HG02884 (cell line): ENCODE data around the gene DIPK1A.
"Not testable (repeated sequence)": the region's sequence is repeated elsewhere in the genome, so short reads cannot be mapped to it uniquely, and the experiment has no call there.

ENCODE experiments used
- ATAC-seq: cut with Tn5 transposase; IDR thresholded peaks from one replicate; pipeline ENCODE4 v1.9.1; 2021; ENCODE audit warnings: mild to moderate bottlenecking, moderate library complexity; ENCODE audit not compliant: unreplicated experiment

The DIPK1A gene

GRCh38 chr1:92922356-92923035 is 38.8 kb downstream of the DIPK1A start:
- no peak for ATAC-seq

- ATAC-seq: no peak
Measured at GRCh38 chr1:92921031-92922023, 39.9 kb downstream of the DIPK1A start.

GRCh38 chr1:92916899-92917298 is 44.4 kb downstream of the DIPK1A start:
- no peak for ATAC-seq

GRCh38 chr1:92915547-92915946 is 45.7 kb downstream of the DIPK1A start:
- no peak for ATAC-seq

- ATAC-seq: no peak
Measured at GRCh38 chr1:92913093-92913819, 48.0 kb downstream of the DIPK1A start.

GRCh38 chr1:92910081-92910480 is 51.2 kb downstream of the DIPK1A start:
- no peak for ATAC-seq

GRCh38 chr1:92909321-92909720 is 51.9 kb downstream of the DIPK1A start:
- no peak for ATAC-seq

- no peak for ATAC-seq
Measured at GRCh38 chr1:92907949-92908684, 53.1 kb downstream of the DIPK1A start.

GRCh38 chr1:92903765-92904164 is 57.5 kb downstream of the DIPK1A start:
- ATAC-seq: no peak

- ATAC-seq: no peak
Measured at GRCh38 chr1:92902406-92902744, 58.9 kb downstream of the DIPK1A start.

- no peak for ATAC-seq
Measured at GRCh38 chr1:92901699-92902405, 59.4 kb downstream of the DIPK1A start.

- ATAC-seq: no peak
Measured at GRCh38 chr1:92901126-92901525, 60.1 kb downstream of the DIPK1A start.

- ATAC-seq: no peak
Measured at GRCh38 chr1:92900539-92900938, 60.7 kb downstream of the DIPK1A start.

GRCh38 chr1:92899780-92900179 is 61.5 kb downstream of the DIPK1A start:
- ATAC-seq: no peak

GRCh38 chr1:92898053-92898452 is 63.2 kb downstream of the DIPK1A start:
- ATAC-seq: not testable (repeated sequence)

- ATAC-seq: no peak
Measured at GRCh38 chr1:92887465-92887864, 73.8 kb downstream of the DIPK1A start.

- ATAC-seq: no peak
Measured at GRCh38 chr1:92886886-92887419, 74.3 kb downstream of the DIPK1A start.

GRCh38 chr1:92884195-92884594 is 77.1 kb downstream of the DIPK1A start:
- no peak for ATAC-seq

- ATAC-seq: no peak
Measured at GRCh38 chr1:92883297-92883696, 78.0 kb downstream of the DIPK1A start.

GRCh38 chr1:92882819-92883218 is 78.4 kb downstream of the DIPK1A start:
- no peak for ATAC-seq
